K562 (cell line): ENCODE data around the gene CORO1A. TPM values are rescaled to one million over a fixed set of nuclear protein-coding genes. Genes with fewer than 3 reads are reported as not detected.
A peak's percentile ranks its signal among the peaks of the same experiment; 100 is the strongest.

ENCODE experiments used
- ARNT ChIP-seq, 2 experiments: fragments of 450-650 bp; IDR thresholded peaks; 2 replicates each; pipeline ENCODE4 v1.6.1; 2016; ENCODE audit warnings: mild to moderate bottlenecking in 1 of 2
- C11orf30 ChIP-seq: fragments of 450-650 bp; IDR thresholded peaks from 2 replicates; pipeline ENCODE4 v1.6.1; 2016; ENCODE audit warnings: low read depth, mild to moderate bottlenecking
- ELF1 ChIP-seq: fragments of 200-800 bp; sonication (Bioruptor generic); IDR thresholded peaks from 2 replicates; pipeline ENCODE4 v1.6.1; 2016; ENCODE audit warnings: missing genetic modification characterization, missing compliant biosample characterization
- L3MBTL2 ChIP-seq: fragments of 450-650 bp; IDR thresholded peaks from 2 replicates; pipeline ENCODE4 v1.6.1; 2016; ENCODE audit warnings: mild to moderate bottlenecking, moderate library complexity
- MXI1 ChIP-seq: IDR thresholded peaks from 2 replicates; pipeline ENCODE4 v1.6.1; 2011; ENCODE audit warnings: low read depth, mild to moderate bottlenecking, improper control_type of control experiment, low read length
- NCOA6 ChIP-seq: fragments of 450-650 bp; IDR thresholded peaks from 2 replicates; pipeline ENCODE4 v1.6.1; 2017; ENCODE audit warnings: mild to moderate bottlenecking
- NFIX ChIP-seq: fragments of 250-450 bp; sonication (Bioruptor Pico); IDR thresholded peaks from 2 replicates; pipeline ENCODE4 v1.4.0; 2020; ENCODE audit warnings: low read depth, mild to moderate bottlenecking, moderate library complexity
- SP2 ChIP-seq: IDR thresholded peaks from 2 replicates; pipeline ENCODE4 v1.6.1; 2011; ENCODE audit warnings: mild to moderate bottlenecking, low read depth, low read length, moderate library complexity; ENCODE audit not compliant: poor library complexity, severe bottlenecking; ENCODE audit errors: extremely low read depth
- ZC3H4 ChIP-seq: sonication (generic); formaldehyde crosslinking; IDR thresholded peaks from 2 replicates; pipeline ENCODE4 v1.9.0; 2021; ENCODE audit warnings: missing genetic modification reagents, borderline replicate concordance
- ZNF24 ChIP-seq: fragments of 450-650 bp; IDR thresholded peaks from 2 replicates; pipeline ENCODE4 v1.6.1; 2016
- ZNF589 ChIP-seq: fragments of 200-800 bp; sonication (Bioruptor generic); IDR thresholded peaks from 2 replicates; pipeline ENCODE4 v1.6.1; 2016; ENCODE audit warnings: low read depth, missing genetic modification characterization, missing compliant biosample characterization
- polyA plus RNA-seq, 8 experiments: library from polyadenylated mRNA; depleted of rRNA in 4 of 8; stranded (reverse) in 5 of 8; unstranded in 3 of 8; fragments of >200 nt; fragmentation: Nextera tagmentation in 2 of 8; fragmentation: Illumina TruSeq in 1 of 8; extraction: Ambion mirVana in 2 of 8; extraction: Trizol in 1 of 8; gene quantifications; 2 replicates each; pipeline versions ENCODE4 v1.2.1 to v1.2.3, GENCODE V29; 2011 to 2014; ENCODE audit warnings: inconsistent platforms in 1 of 8, missing spikeins in 1 of 8
- total RNA-seq, 7 experiments: library from RNA; depleted of rRNA in 6 of 7; stranded (reverse); fragments of >200 nt in 6 of 7; fragmentation: Illumina TruSeq in 2 of 7; extraction: Trizol in 2 of 7; gene quantifications; 2 replicates each; pipeline versions ENCODE4 v1.2.1 to v1.2.3, GENCODE V29; 2011 to 2021; ENCODE audit warnings: low replicate concordance in 1 of 7
- TF ChIP-seq, protein P1 (sequence below): fragments of 250-450 bp; sonication (Bioruptor Pico); IDR thresholded peaks from 2 replicates; pipeline ENCODE4 v1.9.0; 2021; ENCODE audit warnings: mild to moderate bottlenecking, inconsistent platforms
- TF ChIP-seq, protein P2 (sequence below), 3 experiments: fragments of 200-800 bp in 1 of 3; fragments of 250-450 bp in 1 of 3; fragments of 450-650 bp in 1 of 3; sonication (Bioruptor Pico) in 1 of 3; sonication (Bioruptor generic) in 1 of 3; formaldehyde crosslinking in 1 of 3; IDR thresholded peaks; 2 replicates each; pipeline versions ENCODE4 v1.6.1 to v1.8.0; 2016 to 2022; ENCODE audit warnings: mild to moderate bottlenecking in 2 of 3, missing genetic modification characterization in 2 of 3, missing compliant biosample characterization in 1 of 3, moderate library complexity in 1 of 3
- TF ChIP-seq, protein P3 (sequence below): fragments of 250-450 bp; sonication (Bioruptor Pico); IDR thresholded peaks from 2 replicates; pipeline ENCODE4 v1.8.0; 2022; ENCODE audit warnings: inconsistent platforms, mild to moderate bottlenecking, moderate library complexity, borderline replicate concordance
- TF ChIP-seq, protein P4 (sequence below): sonication (generic); formaldehyde crosslinking; IDR thresholded peaks from 2 replicates; pipeline ENCODE4 v1.8.0; 2022; ENCODE audit warnings: mild to moderate bottlenecking, missing genetic modification reagents
- TF ChIP-seq, protein P5 (sequence below): fragments of 250-450 bp; sonication (Bioruptor Pico); IDR thresholded peaks from 2 replicates; pipeline ENCODE4 v1.4.0; 2020; ENCODE audit warnings: borderline replicate concordance

CORO1A gene
- total and polyA plus RNA-seq, 9 of the 15 experiments (the other 6 are each of a cell fraction or from before 2014, with no cell fraction given): 0.22 to 23.8 (median 7.6) TPM

DNA sequence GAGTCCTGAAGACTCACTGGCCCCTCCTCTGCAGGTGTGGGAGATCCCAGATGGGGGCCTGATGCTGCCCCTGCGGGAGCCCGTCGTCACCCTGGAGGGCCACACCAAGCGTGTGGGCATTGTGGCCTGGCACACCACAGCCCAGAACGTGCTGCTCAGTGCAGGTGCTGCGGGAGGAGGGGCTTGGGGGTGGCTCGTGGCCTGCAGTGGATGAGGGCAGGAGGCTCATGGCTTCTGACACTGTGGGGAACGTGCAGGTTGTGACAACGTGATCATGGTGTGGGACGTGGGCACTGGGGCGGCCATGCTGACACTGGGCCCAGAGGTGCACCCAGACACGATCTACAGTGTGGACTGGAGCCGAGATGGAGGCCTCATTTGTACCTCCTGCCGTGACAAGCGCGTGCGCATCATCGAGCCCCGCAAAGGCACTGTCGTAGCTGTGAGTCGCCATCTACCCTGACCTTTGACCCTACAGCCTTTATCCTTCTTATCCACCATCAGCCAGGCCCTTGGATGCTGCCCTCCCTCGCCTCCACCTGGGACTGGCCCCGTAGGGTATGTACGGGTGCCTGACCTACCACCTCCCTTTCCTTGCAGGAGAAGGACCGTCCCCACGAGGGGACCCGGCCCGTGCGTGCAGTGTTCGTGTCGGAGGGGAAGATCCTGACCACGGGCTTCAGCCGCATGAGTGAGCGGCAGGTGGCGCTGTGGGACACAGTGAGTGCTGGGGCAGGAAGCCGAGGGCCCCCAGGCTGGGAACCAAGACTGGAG lies 3.6 kb downstream of the CORO1A start (continued):
- TF ChIP-seq, protein P1, sequence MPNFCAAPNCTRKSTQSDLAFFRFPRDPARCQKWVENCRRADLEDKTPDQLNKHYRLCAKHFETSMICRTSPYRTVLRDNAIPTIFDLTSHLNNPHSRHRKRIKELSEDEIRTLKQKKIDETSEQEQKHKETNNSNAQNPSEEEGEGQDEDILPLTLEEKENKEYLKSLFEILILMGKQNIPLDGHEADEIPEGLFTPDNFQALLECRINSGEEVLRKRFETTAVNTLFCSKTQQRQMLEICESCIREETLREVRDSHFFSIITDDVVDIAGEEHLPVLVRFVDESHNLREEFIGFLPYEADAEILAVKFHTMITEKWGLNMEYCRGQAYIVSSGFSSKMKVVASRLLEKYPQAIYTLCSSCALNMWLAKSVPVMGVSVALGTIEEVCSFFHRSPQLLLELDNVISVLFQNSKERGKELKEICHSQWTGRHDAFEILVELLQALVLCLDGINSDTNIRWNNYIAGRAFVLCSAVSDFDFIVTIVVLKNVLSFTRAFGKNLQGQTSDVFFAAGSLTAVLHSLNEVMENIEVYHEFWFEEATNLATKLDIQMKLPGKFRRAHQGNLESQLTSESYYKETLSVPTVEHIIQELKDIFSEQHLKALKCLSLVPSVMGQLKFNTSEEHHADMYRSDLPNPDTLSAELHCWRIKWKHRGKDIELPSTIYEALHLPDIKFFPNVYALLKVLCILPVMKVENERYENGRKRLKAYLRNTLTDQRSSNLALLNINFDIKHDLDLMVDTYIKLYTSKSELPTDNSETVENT (CRISPR knock-in tag): no peak
- TF ChIP-seq, protein P2, sequence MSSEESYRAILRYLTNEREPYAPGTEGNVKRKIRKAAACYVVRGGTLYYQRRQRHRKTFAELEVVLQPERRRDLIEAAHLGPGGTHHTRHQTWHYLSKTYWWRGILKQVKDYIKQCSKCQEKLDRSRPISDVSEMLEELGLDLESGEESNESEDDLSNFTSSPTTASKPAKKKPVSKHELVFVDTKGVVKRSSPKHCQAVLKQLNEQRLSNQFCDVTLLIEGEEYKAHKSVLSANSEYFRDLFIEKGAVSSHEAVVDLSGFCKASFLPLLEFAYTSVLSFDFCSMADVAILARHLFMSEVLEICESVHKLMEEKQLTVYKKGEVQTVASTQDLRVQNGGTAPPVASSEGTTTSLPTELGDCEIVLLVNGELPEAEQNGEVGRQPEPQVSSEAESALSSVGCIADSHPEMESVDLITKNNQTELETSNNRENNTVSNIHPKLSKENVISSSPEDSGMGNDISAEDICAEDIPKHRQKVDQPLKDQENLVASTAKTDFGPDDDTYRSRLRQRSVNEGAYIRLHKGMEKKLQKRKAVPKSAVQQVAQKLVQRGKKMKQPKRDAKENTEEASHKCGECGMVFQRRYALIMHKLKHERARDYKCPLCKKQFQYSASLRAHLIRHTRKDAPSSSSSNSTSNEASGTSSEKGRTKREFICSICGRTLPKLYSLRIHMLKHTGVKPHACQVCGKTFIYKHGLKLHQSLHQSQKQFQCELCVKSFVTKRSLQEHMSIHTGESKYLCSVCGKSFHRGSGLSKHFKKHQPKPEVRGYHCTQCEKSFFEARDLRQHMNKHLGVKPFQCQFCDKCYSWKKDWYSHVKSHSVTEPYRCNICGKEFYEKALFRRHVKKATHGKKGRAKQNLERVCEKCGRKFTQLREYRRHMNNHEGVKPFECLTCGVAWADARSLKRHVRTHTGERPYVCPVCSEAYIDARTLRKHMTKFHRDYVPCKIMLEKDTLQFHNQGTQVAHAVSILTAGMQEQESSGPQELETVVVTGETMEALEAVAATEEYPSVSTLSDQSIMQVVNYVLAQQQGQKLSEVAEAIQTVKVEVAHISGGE (CRISPR knock-in tag; IDR thresholded peaks at IDR 0.05): no peak; a peak in 1 of 6 replicates
- TF ChIP-seq MXI1 (no peak), L3MBTL2 (peak; percentile 50), C11orf30 (no peak), ZNF24 (no peak), SP2 (no peak), ARNT (IDR thresholded peaks at IDR 0.05) (no peak), NCOA6 (no peak), ZNF589 (CRISPR knock-in tag) (no peak), NFIX (CRISPR knock-in tag) (no peak), ZC3H4 (no peak), ELF1 (no peak)
- TF ChIP-seq, protein P3, sequence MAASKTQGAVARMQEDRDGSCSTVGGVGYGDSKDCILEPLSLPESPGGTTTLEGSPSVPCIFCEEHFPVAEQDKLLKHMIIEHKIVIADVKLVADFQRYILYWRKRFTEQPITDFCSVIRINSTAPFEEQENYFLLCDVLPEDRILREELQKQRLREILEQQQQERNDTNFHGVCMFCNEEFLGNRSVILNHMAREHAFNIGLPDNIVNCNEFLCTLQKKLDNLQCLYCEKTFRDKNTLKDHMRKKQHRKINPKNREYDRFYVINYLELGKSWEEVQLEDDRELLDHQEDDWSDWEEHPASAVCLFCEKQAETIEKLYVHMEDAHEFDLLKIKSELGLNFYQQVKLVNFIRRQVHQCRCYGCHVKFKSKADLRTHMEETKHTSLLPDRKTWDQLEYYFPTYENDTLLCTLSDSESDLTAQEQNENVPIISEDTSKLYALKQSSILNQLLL (CRISPR knock-in tag): no peak
- TF ChIP-seq, protein P4, sequence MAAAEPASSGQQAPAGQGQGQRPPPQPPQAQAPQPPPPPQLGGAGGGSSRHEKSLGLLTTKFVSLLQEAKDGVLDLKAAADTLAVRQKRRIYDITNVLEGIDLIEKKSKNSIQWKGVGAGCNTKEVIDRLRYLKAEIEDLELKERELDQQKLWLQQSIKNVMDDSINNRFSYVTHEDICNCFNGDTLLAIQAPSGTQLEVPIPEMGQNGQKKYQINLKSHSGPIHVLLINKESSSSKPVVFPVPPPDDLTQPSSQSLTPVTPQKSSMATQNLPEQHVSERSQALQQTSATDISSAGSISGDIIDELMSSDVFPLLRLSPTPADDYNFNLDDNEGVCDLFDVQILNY (CRISPR knock-in tag): no peak
- TF ChIP-seq, protein P5, sequence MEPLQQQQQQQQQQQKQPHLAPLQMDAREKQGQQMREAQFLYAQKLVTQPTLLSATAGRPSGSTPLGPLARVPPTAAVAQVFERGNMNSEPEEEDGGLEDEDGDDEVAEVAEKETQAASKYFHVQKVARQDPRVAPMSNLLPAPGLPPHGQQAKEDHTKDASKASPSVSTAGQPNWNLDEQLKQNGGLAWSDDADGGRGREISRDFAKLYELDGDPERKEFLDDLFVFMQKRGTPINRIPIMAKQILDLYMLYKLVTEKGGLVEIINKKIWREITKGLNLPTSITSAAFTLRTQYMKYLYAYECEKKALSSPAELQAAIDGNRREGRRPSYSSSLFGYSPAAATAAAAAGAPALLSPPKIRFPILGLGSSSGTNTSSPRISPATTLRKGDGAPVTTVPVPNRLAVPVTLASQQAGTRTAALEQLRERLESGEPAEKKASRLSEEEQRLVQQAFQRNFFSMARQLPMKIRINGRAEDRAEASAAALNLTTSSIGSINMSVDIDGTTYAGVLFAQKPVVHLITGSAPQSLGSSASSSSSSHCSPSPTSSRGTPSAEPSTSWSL: no peak
